Measurements from ENCODE around the gene RSPH10B2. TPM values are rescaled to one million over a fixed set of nuclear protein-coding genes. Genes with fewer than 3 reads are reported as not detected.
A peak's percentile ranks its signal among the peaks of the same experiment; 100 is the strongest.
"Not testable (repeated sequence)": the region's sequence is repeated elsewhere in the genome, so short reads cannot be mapped to it uniquely, and the experiment has no call there.

The RSPH10B2 gene
- polyA plus RNA-seq, 2 of the 4 experiments (the other 2 are of a cell fraction), result 0.08 TPM; not detected in 1

DNA sequence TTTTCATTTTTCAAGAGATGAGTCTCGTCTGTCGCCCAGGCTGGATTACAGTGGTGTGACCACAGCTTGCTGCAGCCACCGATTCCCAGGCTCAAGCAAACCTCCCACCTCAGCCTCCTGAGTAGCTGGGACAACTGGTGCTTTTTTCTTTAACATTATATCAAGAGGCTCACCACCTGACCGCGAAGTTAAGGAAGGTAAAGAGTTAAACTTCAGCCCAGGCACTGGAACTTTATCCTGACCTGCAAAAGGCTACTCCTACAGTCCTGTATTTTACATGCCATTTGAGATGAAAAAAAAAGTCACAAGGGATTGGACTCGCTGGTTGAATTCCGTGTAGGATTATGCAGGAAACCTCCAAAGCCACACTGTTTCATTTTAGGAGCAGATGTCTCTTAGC lies 61.6 kb downstream of the RSPH10B2 start:
- 96% methylated on average over 7 of the region's 7 CpGs for WGBS (ENCODE audit: missing lambda C conversion rate)
- H3K27ac ChIP-seq; ATAC-seq; H3K9me3 ChIP-seq; POLR2A ChIA-PET; FAIRE-seq; H3K4me2 ChIP-seq; H3K4me3 ChIP-seq; DNase-seq (ENCODE audit: low read depth in 1 of 2, low spot score in 1 of 2); H3K4me1 ChIP-seq; CTCF ChIA-PET: not testable (repeated sequence)

DNA sequence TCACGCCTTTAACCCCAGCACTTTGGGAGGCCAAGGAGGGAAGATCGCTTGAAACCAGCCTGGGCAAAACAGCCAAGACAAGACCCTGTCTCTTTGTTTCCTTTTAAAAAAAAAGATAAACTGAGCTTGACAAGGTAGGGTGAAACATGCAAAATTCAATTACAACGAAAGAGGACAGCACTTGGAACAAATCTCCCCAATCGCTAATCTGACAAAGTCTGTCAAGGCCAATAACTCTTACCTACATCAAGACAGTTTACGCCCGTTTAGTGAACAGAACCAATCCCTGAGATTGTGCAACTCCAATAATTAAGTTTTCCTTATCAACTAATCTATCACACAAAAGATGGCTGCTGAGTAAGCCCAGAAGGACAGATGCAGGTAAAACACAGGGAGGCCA lies 67.7 kb downstream of the RSPH10B2 start:
- not testable (repeated sequence) for FAIRE-seq, H3K4me1 ChIP-seq

DNA sequence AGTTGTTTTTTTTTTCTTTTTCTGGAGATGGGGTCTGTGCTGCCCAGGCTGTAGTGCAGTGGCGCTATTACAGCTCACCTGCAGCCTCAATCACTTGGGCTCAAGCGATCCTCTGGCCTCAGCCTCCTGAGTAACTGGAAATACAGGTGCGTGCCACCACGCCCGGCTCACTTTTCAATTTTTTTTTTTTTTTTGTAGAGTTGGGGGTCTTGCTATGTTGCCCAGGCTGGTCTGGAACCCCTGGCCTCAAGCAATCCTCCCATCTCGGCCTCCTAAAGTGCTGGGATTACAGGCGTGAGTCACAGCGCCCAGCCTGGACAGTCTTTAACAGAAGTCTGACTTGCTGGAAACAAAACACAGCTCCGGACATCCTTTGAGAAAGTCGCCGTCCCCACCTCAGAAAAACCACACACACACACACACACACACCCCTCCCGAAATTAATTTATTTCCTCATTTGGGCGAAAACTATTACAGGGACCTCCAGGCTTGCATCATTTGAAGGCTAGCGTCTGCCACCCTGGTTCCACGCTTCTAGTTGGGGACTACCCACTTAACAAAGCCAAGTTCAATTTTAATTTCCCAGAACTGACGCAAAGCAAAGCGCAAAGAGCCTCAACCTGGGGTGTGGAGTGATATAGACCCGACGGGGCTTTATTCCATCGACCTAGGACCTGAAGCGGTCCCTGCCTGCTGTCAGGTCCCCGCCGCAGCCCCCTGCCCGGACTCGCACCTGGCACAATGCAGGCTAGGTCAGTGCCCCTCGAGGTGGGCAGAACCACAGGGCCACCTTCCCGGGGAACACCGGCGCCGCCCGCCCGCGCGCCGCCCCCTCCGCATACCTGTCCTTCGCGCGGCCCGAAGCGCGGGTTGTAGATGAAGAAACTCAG lies 71.6 kb downstream of the RSPH10B2 start:
- FAIRE-seq; DNase-seq (ENCODE audit: low read depth in 1 of 2, low spot score in 1 of 2); POLR2A ChIA-PET; H3K9me3 ChIP-seq; H3K4me1 ChIP-seq: not testable (repeated sequence)
- H3K4me2 ChIP-seq, result peak overlapping the region; percentile 72
- ATAC-seq, result peak; percentile 78 to 84
- 58% methylated on average over 7 of the region's 42 CpGs for WGBS (ENCODE audit: missing lambda C conversion rate)
- CTCF ChIA-PET, result interaction anchor here (0.8 kb wide), 1 partner anchor 236 kb away, joined by 4 read pairs; the partner anchor contains the start of gene INTS15
- H3K27ac ChIP-seq, result peak overlapping the region; percentile 87 to 89; a peak in 5 of 6 replicates
- peak overlapping the region; percentile 82 for H3K4me3 ChIP-seq

More for the DNA sequence above, 67.7 kb downstream of the RSPH10B2 start:
- H3K9me3 ChIP-seq; CTCF ChIA-PET; DNase-seq (ENCODE audit: low read depth in 1 of 2, low spot score in 1 of 2); POLR2A ChIA-PET; H3K27ac ChIP-seq; H3K4me2 ChIP-seq; ATAC-seq; H3K4me3 ChIP-seq: not testable (repeated sequence)
- 97% methylated on average over 6 of the region's 6 CpGs for WGBS (ENCODE audit: missing lambda C conversion rate)

DNA sequence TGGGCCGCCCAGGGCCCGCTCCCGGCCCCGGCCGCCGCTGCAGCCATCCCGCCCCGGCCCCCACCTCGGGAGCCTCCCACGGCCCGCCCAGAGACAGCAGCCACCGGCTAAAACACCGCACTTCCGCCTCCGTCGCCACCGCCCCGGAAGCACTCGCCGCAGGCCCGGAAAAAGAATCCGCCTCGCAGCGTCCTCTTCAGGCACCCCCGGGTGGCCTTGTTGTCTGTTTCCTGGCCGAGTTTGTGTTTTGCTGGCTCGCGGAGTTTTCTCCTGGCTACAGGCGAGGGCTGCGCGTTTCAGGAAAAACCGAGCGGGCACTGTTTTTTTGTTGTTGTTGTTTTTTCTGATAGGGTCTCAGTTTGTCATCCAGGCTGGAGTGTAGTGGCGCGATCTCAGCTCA lies 72.2 kb downstream of the RSPH10B2 start, which contains the start of gene CCZ1B:
Gene CCZ1B, minus strand, starts transcription at position 125 of the 400 bp plus-strand sequence. Its CDS starts 78 bp downstream, at position 47.
- H3K4me1 ChIP-seq, FAIRE-seq, CTCF ChIA-PET, H3K9me3 ChIP-seq, POLR2A ChIA-PET: not testable (repeated sequence)
- TF ChIP-seq EHMT2 (IDR thresholded peaks at IDR 0.05; ENCODE audit: low read depth), result peak; percentile 48; the same call in 1 of the 2 replicates
- TF ChIP-seq, protein P1, sequence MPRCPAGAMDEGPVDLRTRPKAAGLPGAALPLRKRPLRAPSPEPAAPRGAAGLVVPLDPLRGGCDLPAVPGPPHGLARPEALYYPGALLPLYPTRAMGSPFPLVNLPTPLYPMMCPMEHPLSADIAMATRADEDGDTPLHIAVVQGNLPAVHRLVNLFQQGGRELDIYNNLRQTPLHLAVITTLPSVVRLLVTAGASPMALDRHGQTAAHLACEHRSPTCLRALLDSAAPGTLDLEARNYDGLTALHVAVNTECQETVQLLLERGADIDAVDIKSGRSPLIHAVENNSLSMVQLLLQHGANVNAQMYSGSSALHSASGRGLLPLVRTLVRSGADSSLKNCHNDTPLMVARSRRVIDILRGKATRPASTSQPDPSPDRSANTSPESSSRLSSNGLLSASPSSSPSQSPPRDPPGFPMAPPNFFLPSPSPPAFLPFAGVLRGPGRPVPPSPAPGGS (IDR thresholded peaks at IDR 0.05), result 0 out of 3 replicates have a peak, but pooled peaks have one; percentile 21
- TF ChIP-seq JUN (IDR thresholded peaks at IDR 0.05), result peak in 1 of 2 experiments; percentile 44; a peak in 1 of 5 replicates
- TF ChIP-seq, protein P2, sequence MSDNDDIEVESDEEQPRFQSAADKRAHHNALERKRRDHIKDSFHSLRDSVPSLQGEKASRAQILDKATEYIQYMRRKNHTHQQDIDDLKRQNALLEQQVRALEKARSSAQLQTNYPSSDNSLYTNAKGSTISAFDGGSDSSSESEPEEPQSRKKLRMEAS (IDR thresholded peaks at IDR 0.05), result peak; percentile 36; the same call in 1 of the 2 replicates
- TF ChIP-seq PHF8 (IDR thresholded peaks at IDR 0.05; ENCODE audit: borderline replicate concordance, low read depth), result peak; percentile 71; the same call in 1 of the 2 replicates
- peak; percentile 29; the same call in 1 of the 2 replicates for TF ChIP-seq POLR2A (IDR thresholded peaks at IDR 0.05; ENCODE audit: low read length)
- TF ChIP-seq HOXB5 (CRISPR knock-in tag; IDR thresholded peaks at IDR 0.05), result 0 out of 2 replicates have a peak, but pooled peaks have one; percentile 41
- Histone ChIP-seq H3K27ac (peak within 1 kb of the TSS; percentile 87 to 89), H3K4me3 (peak within 1 kb of the TSS; percentile 82), H3K4me2 (peak within 1 kb of the TSS; percentile 83)
- WGBS (ENCODE audit: missing lambda C conversion rate), result 6% methylated on average over 19 of the region's 35 CpGs
- ATAC-seq (peak; percentile 98 to 99), DNase-seq (ENCODE audit: low read depth in 1 of 2, low spot score in 1 of 2) (peak in 1 of 2 experiments; percentile 84)

DNA sequence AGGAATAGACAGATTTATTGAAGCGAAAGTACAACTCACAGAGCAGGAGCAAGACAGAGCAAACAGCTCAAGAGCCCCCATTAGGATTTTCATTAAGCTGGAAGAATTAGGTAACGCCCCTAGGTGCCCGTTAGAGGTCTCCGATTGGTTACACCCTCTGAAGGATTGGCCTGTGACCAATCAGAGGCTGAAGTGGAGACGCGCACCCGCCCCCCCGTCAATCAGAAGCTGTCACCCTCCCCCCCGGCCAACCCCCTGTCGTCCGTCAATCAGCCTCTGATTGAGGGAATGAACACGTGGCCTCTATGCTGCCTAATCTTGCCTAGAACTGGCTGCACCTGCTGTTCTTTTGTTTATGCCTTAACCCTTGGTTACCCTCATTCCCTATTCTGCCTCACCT lies 73.3 kb downstream of the RSPH10B2 start:
- FAIRE-seq; H3K4me1 ChIP-seq; ATAC-seq; DNase-seq (ENCODE audit: low read depth in 1 of 2, low spot score in 1 of 2); H3K9me3 ChIP-seq; H3K4me3 ChIP-seq; H3K27ac ChIP-seq; H3K4me2 ChIP-seq; POLR2A ChIA-PET; CTCF ChIA-PET: not testable (repeated sequence)
- WGBS (ENCODE audit: missing lambda C conversion rate), result 89% methylated on average over 12 of the region's 12 CpGs

DNA sequence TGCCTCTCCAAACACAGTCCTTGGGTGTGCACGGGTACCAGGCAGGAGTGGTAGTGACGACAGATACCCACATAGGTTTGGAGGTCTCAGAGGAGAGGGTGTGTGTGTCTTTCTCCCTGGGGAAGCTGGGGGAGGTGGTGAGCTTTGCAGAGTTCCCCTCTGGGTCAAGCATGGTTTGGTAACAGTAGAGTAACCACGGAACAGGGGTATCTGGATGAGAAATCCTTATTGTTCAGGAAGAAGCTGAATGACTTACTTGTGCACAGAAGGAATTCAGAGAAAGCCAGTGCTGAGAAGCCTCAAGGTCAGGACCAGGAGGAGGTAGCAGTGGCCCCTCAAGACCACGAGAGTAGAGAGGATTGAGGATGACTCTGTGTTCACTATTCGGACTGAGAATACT lies 75.7 kb downstream of the RSPH10B2 start:
- H3K4me1 ChIP-seq; DNase-seq (ENCODE audit: low read depth in 1 of 2, low spot score in 1 of 2); CTCF ChIA-PET; H3K4me3 ChIP-seq; FAIRE-seq; POLR2A ChIA-PET; H3K4me2 ChIP-seq; H3K27ac ChIP-seq; ATAC-seq; H3K9me3 ChIP-seq: not testable (repeated sequence)
- 42% methylated on average over 5 of the region's 5 CpGs for WGBS (ENCODE audit: missing lambda C conversion rate)

DNA sequence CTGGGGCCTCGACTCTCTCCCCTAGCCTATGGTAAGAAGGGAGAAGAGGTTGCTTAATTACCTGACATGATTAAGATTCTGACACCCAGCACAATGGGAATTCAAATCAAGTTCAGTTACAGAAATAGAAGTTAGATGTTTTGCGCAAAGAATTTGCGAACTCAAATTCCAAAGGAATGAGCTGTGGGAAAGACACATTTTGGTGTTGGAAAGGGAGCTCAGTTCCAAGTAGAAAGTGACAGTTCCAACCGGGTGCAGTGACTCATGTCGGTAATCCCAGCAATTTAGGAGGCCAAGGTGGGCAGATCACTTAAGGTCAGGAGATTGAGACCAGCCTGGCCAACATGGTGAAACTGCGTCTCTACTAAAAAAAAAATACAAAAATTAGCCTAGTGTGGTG lies 76.1 kb downstream of the RSPH10B2 start:
- ATAC-seq, result not testable (repeated sequence)

More for the DNA sequence above, 76.1 kb downstream of the RSPH10B2 start:
- H3K4me3 ChIP-seq; CTCF ChIA-PET; FAIRE-seq; H3K27ac ChIP-seq; H3K9me3 ChIP-seq; H3K4me2 ChIP-seq; DNase-seq (ENCODE audit: low read depth in 1 of 2, low spot score in 1 of 2); H3K4me1 ChIP-seq; POLR2A ChIA-PET: not testable (repeated sequence)
- 58% methylated on average over 6 of the region's 6 CpGs for WGBS (ENCODE audit: missing lambda C conversion rate)

Measured in A549 (cell line).